ENCODE data around the gene LRRN4CL.
"Not testable (repeated sequence)": the region's sequence is repeated elsewhere in the genome, so short reads cannot be mapped to it uniquely, and the experiment has no call there.

LRRN4CL gene

GRCh38 chr11:62675415-62675814 is 13.9 kb downstream of the LRRN4CL start:
- DNase-seq: not testable (repeated sequence)

- peak; percentile 40 for DNase-seq
Measured at GRCh38 chr11:62673196-62673525, 16.2 kb downstream of the LRRN4CL start.

GRCh38 chr11:62671608-62672389 is 17.5 kb downstream of the LRRN4CL start, which contains the start of the genes LBHD1 and UQCC3:
Gene LBHD1, minus strand, starts transcription at chr11:62672267. Its CDS starts 2,236 bp downstream, at chr11:62670031.
Gene UQCC3, plus strand, starts transcription at chr11:62671673. Its CDS starts 73 bp downstream, at chr11:62671746.
- DNase-seq: peak; percentile 96

GRCh38 chr11:62671236-62671607 is 18.1 kb downstream of the LRRN4CL start:
- peak; percentile 62 for DNase-seq

- no peak for DNase-seq
Measured at GRCh38 chr11:62669420-62670161, 19.7 kb downstream of the LRRN4CL start.

GRCh38 chr11:62667460-62667859 is 21.9 kb downstream of the LRRN4CL start:
- DNase-seq: peak; percentile 19

GRCh38 chr11:62666259-62666926 is 22.9 kb downstream of the LRRN4CL start:
- DNase-seq: peak; percentile 30

GRCh38 chr11:62665599-62666258 is 23.6 kb downstream of the LRRN4CL start:
- DNase-seq: peak; percentile 58

- peak; percentile 89 for DNase-seq
Measured at GRCh38 chr11:62665075-62665598, 24.2 kb downstream of the LRRN4CL start, which contains the start of the genes C11orf98 and CSKMT. Gene C11orf98, minus strand, starts transcription at chr11:62665210. Its CDS starts 41 bp downstream, at chr11:62665169. Gene CSKMT, plus strand, starts transcription at chr11:62665312. Its CDS starts 568 bp downstream, at chr11:62665880.

- DNase-seq: peak; percentile 49
Measured at GRCh38 chr11:62664405-62665074, 24.8 kb downstream of the LRRN4CL start.

GRCh38 chr11:62656796-62657429 is 32.4 kb downstream of the LRRN4CL start:
- DNase-seq: peak; percentile 67

- no peak for DNase-seq
Measured at GRCh38 chr11:62654297-62654696, 35.0 kb downstream of the LRRN4CL start.

GRCh38 chr11:62652161-62653006 is 36.9 kb downstream of the LRRN4CL start:
- DNase-seq: peak; percentile 5

- not testable (repeated sequence) for DNase-seq
Measured at GRCh38 chr11:62650283-62650682, 39.0 kb downstream of the LRRN4CL start.

- DNase-seq: no peak
Measured at GRCh38 chr11:62649486-62649885, 39.8 kb downstream of the LRRN4CL start.

GRCh38 chr11:62648967-62649364 is 40.4 kb downstream of the LRRN4CL start:
- DNase-seq: no peak

GRCh38 chr11:62648185-62648966 is 41.0 kb downstream of the LRRN4CL start:
- DNase-seq: no peak

- DNase-seq: no peak
Measured at GRCh38 chr11:62647609-62648005, 41.7 kb downstream of the LRRN4CL start.

- DNase-seq: no peak
Measured at GRCh38 chr11:62646825-62647608, 42.3 kb downstream of the LRRN4CL start.
